ENCODE data around the gene PDE1A.

Gene PDE1A

GRCh38 chr2:182166841-182167240 lies 260.0 kb downstream of the PDE1A start:
- TF ChIP-seq, protein P1, sequence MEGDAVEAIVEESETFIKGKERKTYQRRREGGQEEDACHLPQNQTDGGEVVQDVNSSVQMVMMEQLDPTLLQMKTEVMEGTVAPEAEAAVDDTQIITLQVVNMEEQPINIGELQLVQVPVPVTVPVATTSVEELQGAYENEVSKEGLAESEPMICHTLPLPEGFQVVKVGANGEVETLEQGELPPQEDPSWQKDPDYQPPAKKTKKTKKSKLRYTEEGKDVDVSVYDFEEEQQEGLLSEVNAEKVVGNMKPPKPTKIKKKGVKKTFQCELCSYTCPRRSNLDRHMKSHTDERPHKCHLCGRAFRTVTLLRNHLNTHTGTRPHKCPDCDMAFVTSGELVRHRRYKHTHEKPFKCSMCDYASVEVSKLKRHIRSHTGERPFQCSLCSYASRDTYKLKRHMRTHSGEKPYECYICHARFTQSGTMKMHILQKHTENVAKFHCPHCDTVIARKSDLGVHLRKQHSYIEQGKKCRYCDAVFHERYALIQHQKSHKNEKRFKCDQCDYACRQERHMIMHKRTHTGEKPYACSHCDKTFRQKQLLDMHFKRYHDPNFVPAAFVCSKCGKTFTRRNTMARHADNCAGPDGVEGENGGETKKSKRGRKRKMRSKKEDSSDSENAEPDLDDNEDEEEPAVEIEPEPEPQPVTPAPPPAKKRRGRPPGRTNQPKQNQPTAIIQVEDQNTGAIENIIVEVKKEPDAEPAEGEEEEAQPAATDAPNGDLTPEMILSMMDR (IDR thresholded peaks at IDR 0.05; ENCODE audit: insufficient read depth, low read depth, low read length, missing control alignments): no peak
- DNase-seq (ENCODE audit: low read depth): no peak
- no peak overlapping the region for H3K4me3 ChIP-seq (ENCODE audit: low read depth, low read length)

- H3K4me3 ChIP-seq (ENCODE audit: low read depth, low read length): no peak overlapping the region
- TF ChIP-seq, protein P1 (IDR thresholded peaks at IDR 0.05; ENCODE audit: insufficient read depth, low read depth, low read length, missing control alignments): no peak
- DNase-seq (ENCODE audit: low read depth): no peak
Observed at GRCh38 chr2:182166406-182166805, 260.4 kb downstream of the PDE1A start.

DNA sequence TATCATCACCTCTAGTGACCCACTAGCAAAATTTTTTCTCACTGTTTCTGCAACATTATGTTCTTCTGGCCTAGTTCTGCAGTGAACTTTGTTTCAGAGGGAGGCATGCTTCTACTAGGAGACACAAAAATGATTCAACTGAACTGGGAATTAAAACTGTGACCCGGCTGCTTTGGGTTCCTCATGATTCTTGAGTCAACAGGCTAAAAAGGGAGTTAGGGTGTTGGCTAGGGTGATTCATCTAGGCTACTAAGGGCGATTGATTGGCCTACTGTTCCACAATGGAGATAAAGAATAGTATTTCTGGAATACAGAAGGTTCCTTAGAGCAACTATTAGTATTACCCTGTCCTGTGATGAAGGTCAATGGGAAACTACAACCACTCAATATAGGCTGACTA lies 261.6 kb downstream of the PDE1A start:
- DNase-seq (ENCODE audit: low read depth): no peak
- no peak overlapping the region for H3K4me3 ChIP-seq (ENCODE audit: low read depth, low read length)
- TF ChIP-seq, protein P1 (IDR thresholded peaks at IDR 0.05; ENCODE audit: insufficient read depth, low read depth, low read length, missing control alignments): no peak

DNA sequence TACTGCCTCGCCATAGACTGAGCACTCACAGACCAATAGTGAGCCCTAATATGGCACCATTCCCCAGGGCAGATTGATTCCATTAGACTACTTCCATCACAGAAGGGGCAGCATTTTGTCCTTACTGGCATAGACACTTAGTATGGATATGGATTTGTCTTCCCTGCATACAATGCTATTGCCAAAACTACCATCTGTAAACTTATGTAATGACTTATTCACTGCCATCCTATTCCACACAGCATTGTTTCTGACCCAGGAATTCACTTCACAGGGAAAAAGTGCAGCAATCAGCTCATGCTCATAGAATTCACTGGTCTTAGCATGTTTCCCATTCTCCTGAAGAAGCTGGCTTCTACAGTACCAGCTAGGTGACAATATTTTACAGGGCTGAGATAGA lies 262.1 kb downstream of the PDE1A start:
- no peak for DNase-seq (ENCODE audit: low read depth)
- TF ChIP-seq, protein P1 (IDR thresholded peaks at IDR 0.05; ENCODE audit: insufficient read depth, low read depth, low read length, missing control alignments): no peak

DNA sequence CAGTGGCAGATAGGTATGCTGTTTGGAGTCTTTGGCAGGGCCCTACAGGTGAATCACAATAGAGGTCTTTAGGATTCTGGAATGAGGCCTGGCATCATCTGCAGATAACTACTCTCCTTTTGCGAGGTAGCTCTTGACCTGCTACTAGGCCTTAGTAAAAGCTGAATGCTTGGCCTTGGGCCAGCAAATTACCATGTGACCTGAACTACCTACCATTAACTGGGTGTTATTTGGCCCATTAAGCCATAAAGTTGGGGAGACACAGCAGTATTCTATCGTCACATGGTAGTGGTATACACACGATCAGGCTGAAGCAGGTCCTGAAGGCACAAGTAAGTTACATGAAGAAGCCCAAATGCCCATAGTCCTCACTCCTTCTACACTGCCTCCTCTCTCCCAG lies 263.0 kb downstream of the PDE1A start:
- no peak for DNase-seq (ENCODE audit: low read depth)
- no peak overlapping the region for H3K4me3 ChIP-seq (ENCODE audit: low read depth, low read length)
- TF ChIP-seq, protein P1 (IDR thresholded peaks at IDR 0.05; ENCODE audit: insufficient read depth, low read depth, low read length, missing control alignments): no peak

More for the DNA sequence above, 262.1 kb downstream of the PDE1A start:
- no peak overlapping the region for H3K4me3 ChIP-seq (ENCODE audit: low read depth, low read length)

DNA sequence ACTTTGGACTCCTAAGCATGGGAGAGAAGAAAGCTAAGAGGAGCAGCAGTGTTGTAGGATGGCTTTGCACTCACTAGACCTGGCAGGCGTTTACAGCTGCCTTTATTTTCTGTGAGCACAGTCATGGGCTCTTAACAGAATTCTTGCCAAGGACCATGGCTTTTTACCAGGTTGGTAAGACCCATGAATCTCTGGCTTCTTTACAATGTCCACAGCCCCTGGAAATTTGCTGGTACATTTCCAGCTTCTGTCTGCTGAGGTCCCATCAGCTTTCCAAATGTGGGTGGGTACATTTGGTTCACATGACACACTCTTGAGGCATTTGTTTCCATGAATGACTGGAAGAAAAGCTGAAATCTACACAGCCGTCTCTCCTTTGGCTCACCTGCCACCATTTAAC lies 278.5 kb downstream of the PDE1A start:
- TF ChIP-seq, protein P1 (IDR thresholded peaks at IDR 0.05; ENCODE audit: insufficient read depth, low read depth, low read length, missing control alignments): no peak
- no peak overlapping the region for H3K4me3 ChIP-seq (ENCODE audit: low read depth, low read length)
- no peak for DNase-seq (ENCODE audit: low read depth)

DNA sequence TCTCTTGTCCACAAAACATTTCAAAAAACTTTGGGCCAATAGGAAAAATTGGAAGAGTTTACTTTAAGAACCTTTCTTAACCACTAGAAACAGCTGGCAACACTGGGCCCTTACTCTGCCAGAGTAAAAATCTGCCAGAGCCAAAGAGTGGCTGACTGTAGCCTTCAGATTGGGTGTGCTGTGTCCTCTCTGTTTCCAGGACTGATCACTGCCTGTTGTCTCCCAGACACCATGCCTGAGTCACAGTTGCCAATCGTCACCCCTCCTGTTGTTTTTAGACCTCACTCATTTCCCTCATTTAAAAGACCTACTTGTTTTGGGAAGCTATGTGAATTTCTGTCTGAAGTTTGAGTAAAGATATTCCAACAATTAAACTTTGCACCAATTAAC lies 282.1 kb downstream of the PDE1A start:
- H3K4me3 ChIP-seq (ENCODE audit: low read depth, low read length): no peak overlapping the region
- TF ChIP-seq, protein P1 (IDR thresholded peaks at IDR 0.05; ENCODE audit: insufficient read depth, low read depth, low read length, missing control alignments): no peak
- DNase-seq (ENCODE audit: low read depth): no peak

All from GM12865 (cell line).